Measurements from ENCODE around the gene SLC49A3. TPM values are rescaled to one million over a fixed set of nuclear protein-coding genes. Genes with fewer than 3 reads are reported as not detected.

SLC49A3 gene
- total and polyA plus RNA-seq, 10 donors: 5.6 to 28.8 (median 17.0) TPM

DNA sequence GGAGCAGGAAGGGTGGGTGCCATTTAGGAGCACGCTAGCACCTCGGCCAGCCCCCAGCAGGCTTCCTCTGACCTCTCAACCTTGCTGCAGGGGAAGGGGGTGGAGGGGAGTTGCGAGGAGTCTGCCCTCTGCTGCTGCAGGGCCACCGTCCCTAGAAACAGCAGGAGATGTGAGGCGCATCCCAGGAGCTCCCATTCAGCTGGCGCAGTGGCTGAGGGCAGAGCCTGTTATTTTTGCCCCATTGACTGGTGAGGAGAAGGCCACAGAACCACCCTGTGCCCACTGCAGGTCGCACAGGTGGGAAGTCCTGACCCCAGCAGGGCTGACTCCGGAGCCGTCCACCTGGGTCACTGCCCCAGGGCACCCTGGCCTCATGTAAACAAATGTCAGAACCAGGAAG is 55.5 kb downstream of the SLC49A3 start:
- Histone ChIP-seq H3K4me3 (no peak overlapping the region), H3K36me3 (no peaks in the 10 kb centered on the region), H3K4me1 (no peaks in the 10 kb centered on the region), H3K27ac (no peak overlapping the region), H3K9me3 (peaks cover 0 to 14% (median 0%) of the 10 kb centered on the region in 8 donors), H3K27me3 (replicated peaks in 1 of 7) (peaks cover 0 to 42% (median 0%) of the 10 kb centered on the region in 7 donors)
- WGBS, 5 donors: 29 to 65% (median 58%) methylated on average over 4 to 9 of the region's 9 CpGs
- intact Hi-C loops (cut with DNase I; ENCODE audit: low total_unique reads): no loop called here
- peak; percentile 41 for DNase-seq
- TF ChIP-seq POLR2A (IDR thresholded peaks at IDR 0.05): no peak
- TF ChIP-seq POLR2AphosphoS5 (IDR thresholded peaks at IDR 0.05): no peak
- TF ChIP-seq CTCF (IDR thresholded peaks at IDR 0.05 in 8 of 11, conservative IDR thresholded peaks at IDR 0.05 in 3 of 11): no peak

DNA sequence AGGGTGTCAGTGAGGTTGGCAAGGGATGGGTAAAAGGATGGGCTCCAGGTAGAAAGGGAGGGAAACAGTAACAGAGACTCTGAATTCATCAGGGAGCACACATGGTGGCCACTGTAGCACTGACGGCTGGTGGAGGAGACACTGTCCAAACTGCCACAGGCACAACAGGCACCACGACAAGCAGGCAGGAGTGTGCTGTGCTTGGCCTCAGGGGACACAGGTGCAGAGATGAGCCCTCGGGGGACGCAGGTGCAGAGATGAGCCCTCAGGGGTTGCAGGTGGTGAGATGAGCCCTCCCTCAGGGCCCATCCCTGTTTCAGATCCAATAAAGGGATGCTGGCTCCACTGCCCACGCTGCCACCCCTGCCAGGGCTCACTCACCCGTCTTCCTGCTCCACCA is 56.0 kb downstream of the SLC49A3 start:
- no peak overlapping the region for H3K4me3 ChIP-seq
- H3K27me3 ChIP-seq (replicated peaks in 1 of 7): peaks cover 0 to 45% (median 0%) of the 10 kb centered on the region in 7 donors
- 64 to 92% (median 86%) methylated on average over 6 of the region's 6 CpGs for WGBS, 5 donors
- TF ChIP-seq POLR2A (IDR thresholded peaks at IDR 0.05) (no peak), POLR2AphosphoS5 (IDR thresholded peaks at IDR 0.05) (no peak)
- intact Hi-C loops (cut with DNase I; ENCODE audit: low total_unique reads): no loop called here
- no peaks in the 10 kb centered on the region for H3K4me1 ChIP-seq
- peaks cover 0 to 14% (median 0%) of the 10 kb centered on the region in 8 donors for H3K9me3 ChIP-seq
- no peak for DNase-seq
- H3K27ac ChIP-seq: no peak overlapping the region
- H3K36me3 ChIP-seq: no peaks in the 10 kb centered on the region

GRCh38 chr4:632196-632790 is 56.7 kb downstream of the SLC49A3 start:
- Histone ChIP-seq H3K9me3 (peaks cover 0 to 14% (median 0%) of the 10 kb centered on the region in 8 donors), H3K27me3 (replicated peaks in 1 of 7) (peaks cover 0 to 42% (median 0%) of the 10 kb centered on the region in 7 donors), H3K4me3 (no peak overlapping the region), H3K27ac (no peak overlapping the region), H3K36me3 (no peaks in the 10 kb centered on the region), H3K4me1 (no peaks in the 10 kb centered on the region)
- TF ChIP-seq POLR2A (IDR thresholded peaks at IDR 0.05): no peak
- TF ChIP-seq CTCF (IDR thresholded peaks at IDR 0.05 in 8 of 11, conservative IDR thresholded peaks at IDR 0.05 in 3 of 11): no peak
- no peak for TF ChIP-seq POLR2AphosphoS5 (IDR thresholded peaks at IDR 0.05)
- peak; percentile 51 for DNase-seq
- intact Hi-C loops (cut with DNase I; ENCODE audit: low total_unique reads): no loop called here
- 90 to 95% (median 92%) methylated on average over 6 to 16 of the region's 16 CpGs for WGBS, 5 donors

Other genes starting within 250 kb of the SLC49A3 start
- gene ZNF721, start 190.0 kb downstream of the SLC49A3 start, total RNA-seq: 10 to 100 TPM; 30.5 to 54.9 (median 44.8) TPM
- 10 to 100 TPM; 11.9 to 14.2 (median 12.8) TPM for gene ZNF721, start 190.0 kb downstream of the SLC49A3 start, polyA plus RNA-seq
- 100 to 1,000 TPM in 1 of 7 donors, 10 to 100 TPM in 6; 60.6 to 102 (median 85.0) TPM for gene PIGG, start 189.9 kb downstream of the SLC49A3 start, total RNA-seq
- gene PIGG, start 189.9 kb downstream of the SLC49A3 start, polyA plus RNA-seq: 10 to 100 TPM; 28.0 to 60.6 (median 49.1) TPM
- not detected for gene TMEM271, start 112.9 kb downstream of the SLC49A3 start, total RNA-seq
- gene TMEM271, start 112.9 kb downstream of the SLC49A3 start, polyA plus RNA-seq: not detected
- gene PDE6B, start 63.6 kb downstream of the SLC49A3 start, total RNA-seq: 10 to 100 TPM in 6 of 7 donors, 1 to 10 TPM in 1; 10.0 to 19.8 (median 15.8) TPM
- 1 to 10 TPM; 4.4 to 7.7 (median 6.1) TPM for gene PDE6B, start 63.6 kb downstream of the SLC49A3 start, polyA plus RNA-seq
- gene ATP5ME, start 14.9 kb downstream of the SLC49A3 start, total RNA-seq: 100 to 1,000 TPM in 4 of 7 donors, 10 to 100 TPM in 3; 51.7 to 187 (median 160) TPM
- 100 to 1,000 TPM; 444 to 497 (median 461) TPM for gene ATP5ME, start 14.9 kb downstream of the SLC49A3 start, polyA plus RNA-seq
- 10 to 100 TPM in 6 of 7 donors, 1 to 10 TPM in 1; 9.2 to 28.2 (median 14.6) TPM for gene MYL5, start 14.6 kb downstream of the SLC49A3 start, total RNA-seq
- gene MYL5, start 14.6 kb downstream of the SLC49A3 start, polyA plus RNA-seq: 10 to 100 TPM; 18.9 to 32.6 (median 20.0) TPM
- 100 to 1,000 TPM in 1 of 7 donors, 10 to 100 TPM in 6; 52.0 to 102 (median 80.3) TPM for gene PCGF3, start 16.7 kb upstream of the SLC49A3 start, total RNA-seq
- gene PCGF3, start 16.7 kb upstream of the SLC49A3 start, polyA plus RNA-seq: 10 to 100 TPM; 29.7 to 84.2 (median 53.3) TPM
- gene CPLX1, start 137.0 kb upstream of the SLC49A3 start, total RNA-seq: 10 to 100 TPM in 4 of 7 donors, 1 to 10 TPM in 3; 1.3 to 20.7 (median 12.4) TPM
- gene CPLX1, start 137.0 kb upstream of the SLC49A3 start, polyA plus RNA-seq: 10 to 100 TPM in 2 of 3 donors, 1 to 10 TPM in 1; 5.1 to 12.3 (median 10.7) TPM
- 100 to 1,000 TPM; 154 to 212 (median 179) TPM for gene GAK, start 243.2 kb upstream of the SLC49A3 start, total RNA-seq
- 100 to 1,000 TPM; 112 to 249 (median 203) TPM for gene GAK, start 243.2 kb upstream of the SLC49A3 start, polyA plus RNA-seq
- gene TMEM175, start 243.3 kb upstream of the SLC49A3 start, total RNA-seq: 10 to 100 TPM; 38.2 to 76.8 (median 56.6) TPM
- gene TMEM175, start 243.3 kb upstream of the SLC49A3 start, polyA plus RNA-seq: 10 to 100 TPM; 59.4 to 83.9 (median 78.6) TPM